Keratinocyte (primary cell): Measurements from ENCODE around the gene EVC. TPM values are rescaled to one million over a fixed set of nuclear protein-coding genes. Genes with fewer than 3 reads are reported as not detected.

Experiments used
- DNase-seq: peaks from one replicate; pipeline ENCODE4 v3.0.0-alpha.2; 2011; ENCODE audit warnings: low read depth, missing footprints, low spot score
- FAIRE-seq: peaks from 2 replicates; lab custom pipeline; 2011; peaks lifted over from hg19 to GRCh38; lab: Jason Lieb, UNC
- H2AFZ ChIP-seq: 2 replicates; pipeline ENCODE4 v1.6.0; 2012; ENCODE audit warnings: low read length, control low read depth, inconsistent platforms; ENCODE audit not compliant: control insufficient read depth
- H3K27ac ChIP-seq: 2 replicates; pipeline ENCODE4 v1.5.1; 2011; ENCODE audit warnings: low read length; ENCODE audit not compliant: control insufficient read depth, insufficient read depth
- H3K27me3 ChIP-seq: 3 replicates; pipeline ENCODE4 v1.6.0; 2011; ENCODE audit warnings: low read length; ENCODE audit not compliant: control insufficient read depth, insufficient read depth; ENCODE audit errors: extremely low read depth
- H3K36me3 ChIP-seq, 2 experiments: 2 replicates in 1 of 2; 3 replicates in 1 of 2; pipeline ENCODE4 v1.5.1; 2011; ENCODE audit warnings: low read length in 2 of 2, mild to moderate bottlenecking in 1 of 2; ENCODE audit not compliant: control insufficient read depth in 2 of 2, insufficient read depth in 2 of 2; ENCODE audit errors: extremely low read depth in 1 of 2
- H3K4me1 ChIP-seq: 3 replicates; pipeline ENCODE4 v1.5.1; 2011; ENCODE audit warnings: low read length; ENCODE audit not compliant: control insufficient read depth, insufficient read depth; ENCODE audit errors: extremely low read depth
- H3K4me2 ChIP-seq: 3 replicates; pipeline ENCODE4 v1.6.0; 2011; ENCODE audit warnings: low read depth, low read length; ENCODE audit not compliant: control insufficient read depth, insufficient read depth; ENCODE audit errors: extremely low read depth
- H3K4me3 ChIP-seq, 3 experiments: fragments of 200-600 bp in 1 of 3; sonication (generic) in 1 of 3; 2 replicates in 2 of 3; 3 replicates in 1 of 3; pipeline ENCODE4 v1.5.1; 2011 to 2016; ENCODE audit warnings: low read length in 3 of 3, mild to moderate bottlenecking in 3 of 3, control low read depth in 2 of 3, inconsistent platforms in 1 of 3, low read depth in 1 of 3, mixed read lengths in 1 of 3, mixed run types in 1 of 3, moderate library complexity in 1 of 3; ENCODE audit not compliant: control insufficient read depth in 2 of 3, insufficient read depth in 2 of 3; ENCODE audit errors: extremely low read depth in 1 of 3
- H3K79me2 ChIP-seq: 2 replicates; pipeline ENCODE4 v1.6.0; 2012; ENCODE audit warnings: low read length; ENCODE audit not compliant: control insufficient read depth, insufficient read depth
- H3K9ac ChIP-seq: 3 replicates; pipeline ENCODE4 v1.6.0; 2011; ENCODE audit warnings: low read length; ENCODE audit not compliant: control insufficient read depth, insufficient read depth; ENCODE audit errors: extremely low read depth
- H3K9me1 ChIP-seq: 3 replicates; pipeline ENCODE4 v1.6.0; 2011; ENCODE audit warnings: low read length; ENCODE audit not compliant: control insufficient read depth, insufficient read depth; ENCODE audit errors: extremely low read depth
- H3K9me3 ChIP-seq: 2 replicates; pipeline ENCODE4 v1.5.1; 2012; ENCODE audit warnings: low read depth, low read length; ENCODE audit not compliant: control insufficient read depth
- H4K20me1 ChIP-seq: 3 replicates; pipeline ENCODE4 v1.6.0; 2011; ENCODE audit warnings: low read length; ENCODE audit not compliant: control insufficient read depth, insufficient read depth; ENCODE audit errors: extremely low read depth
- CTCF ChIP-seq, 3 experiments: IDR thresholded peaks in 1 of 3; conservative IDR thresholded peaks in 1 of 3; optimal IDR thresholded peaks in 1 of 3; 2 replicates in 2 of 3; 3 replicates in 1 of 3; pipeline versions ENCODE3 to v1.5.1; 2011; ENCODE audit warnings: low read length in 3 of 3, mild to moderate bottlenecking in 3 of 3, moderate library complexity in 2 of 3, control low read depth in 1 of 3, inconsistent platforms in 1 of 3; ENCODE audit not compliant: insufficient read depth in 2 of 3; ENCODE audit errors: extremely low read depth in 1 of 3
- EZH2 ChIP-seq: IDR thresholded peaks from one replicate; pipeline ENCODE4 v1.6.1; 2012; ENCODE audit warnings: inconsistent platforms, mild to moderate bottlenecking, low read length, moderate library complexity
- dilution Hi-C: fragments of 300-500 bp; cut with MboI; formaldehyde crosslinking; loops from one replicate; pipeline ENCODE4 v1.7.0; 2020; ENCODE audit warnings: low sequenced_read_pairs; ENCODE audit not compliant: extremely low pct_ligation_motif_present
- polyA plus RNA-seq, 5 experiments: library from polyadenylated mRNA; depleted of rRNA in 3 of 5; stranded (reverse) in 3 of 5; stranded (forward) in 1 of 5; unstranded in 1 of 5; fragments of >200 nt; gene quantifications; 1 replicate in 1 of 5; 2 replicates in 3 of 5; 3 replicates in 1 of 5; pipeline versions ENCODE4 v1.2.1 to v1.2.3, GENCODE V29; 2011 to 2012; ENCODE audit warnings: missing spikeins in 2 of 5, low read depth in 1 of 5, low replicate concordance in 1 of 5

The EVC gene
- polyA plus RNA-seq, 1 donor (not counting 4 experiments of a cell fraction or from before 2014, with no cell fraction given), result 7.3 TPM

- Histone ChIP-seq H3K4me2 (no peak overlapping the region), H3K4me1 (peaks cover 46% of the 10 kb centered on the region), H3K9ac (peak overlapping the region; percentile 37), H3K79me2 (peaks cover 11% of the 10 kb centered on the region), H2AFZ (no peak overlapping the region), H3K27me3 (no peaks in the 10 kb centered on the region), H3K36me3 (peaks cover 32 to 56% of the 10 kb centered on the region in 2 experiments), H3K27ac (peak overlapping the region; percentile 96), H3K4me3 (no peak overlapping the region), H3K9me1 (no peaks in the 10 kb centered on the region), H4K20me1 (no peaks in the 10 kb centered on the region), H3K9me3 (peaks cover 6% of the 10 kb centered on the region)
- no peak for DNase-seq
- dilution Hi-C loops, result no loop called here
- TF ChIP-seq EZH2 (no peak), CTCF (optimal IDR thresholded peaks at IDR 0.05 in 1 of 3, IDR thresholded peaks at IDR 0.05 in 1 of 3, conservative IDR thresholded peaks at IDR 0.05 in 1 of 3; ENCODE audit: extremely low read depth in 1 of 3, insufficient read depth in 2 of 3, low read length in 3 of 3) (no peak)
- no peak for FAIRE-seq
Measured at GRCh38 chr4:5757091-5757490, 46.1 kb downstream of the EVC start.

DNA sequence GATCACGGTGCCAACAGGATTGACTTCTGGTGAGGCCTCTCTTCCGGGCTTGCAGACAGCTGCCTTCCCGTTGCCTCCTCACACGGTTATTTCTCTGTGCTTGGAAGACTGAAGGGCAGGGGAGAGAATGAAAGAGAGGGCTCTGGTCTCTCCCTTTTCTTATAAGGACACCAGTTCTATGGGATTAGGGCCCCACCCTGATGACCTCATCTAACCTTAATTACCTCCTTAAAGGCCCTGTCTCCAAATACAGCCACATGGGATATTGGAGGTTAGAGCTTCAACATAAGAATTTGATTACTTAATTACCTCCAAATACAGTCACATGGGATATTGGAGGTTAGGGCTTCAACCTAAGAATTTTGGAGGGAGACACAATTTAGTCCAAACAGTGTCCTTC, 46.5 kb downstream of the EVC start:
- DNase-seq, result no peak
- dilution Hi-C loops, result no loop called here
- Histone ChIP-seq H3K9me3 (peaks cover 6% of the 10 kb centered on the region), H2AFZ (no peak overlapping the region), H4K20me1 (no peaks in the 10 kb centered on the region), H3K27me3 (no peaks in the 10 kb centered on the region), H3K79me2 (peaks cover 11% of the 10 kb centered on the region), H3K9ac (peak overlapping the region; percentile 37), H3K27ac (peak overlapping the region; percentile 96), H3K36me3 (peaks cover 32 to 56% of the 10 kb centered on the region in 2 experiments), H3K9me1 (no peaks in the 10 kb centered on the region), H3K4me2 (no peak overlapping the region), H3K4me3 (no peak overlapping the region), H3K4me1 (peaks cover 46% of the 10 kb centered on the region)
- FAIRE-seq, result no peak
- TF ChIP-seq CTCF (optimal IDR thresholded peaks at IDR 0.05 in 1 of 3, IDR thresholded peaks at IDR 0.05 in 1 of 3, conservative IDR thresholded peaks at IDR 0.05 in 1 of 3; ENCODE audit: extremely low read depth in 1 of 3, insufficient read depth in 2 of 3, low read length in 3 of 3) (no peak), EZH2 (no peak)
